Measurements from ENCODE around the gene SMIM28. TPM values are rescaled to one million over a fixed set of nuclear protein-coding genes. Genes with fewer than 3 reads are reported as not detected.

The SMIM28 gene
- total RNA-seq, 2 donors from 2014 or later, result not detected

GRCh38 chr6:138334963-138335362, 42.7 kb upstream of the SMIM28 start:
- Histone ChIP-seq H3K4me1 (no peaks in the 10 kb centered on the region), H3K27ac (no peak overlapping the region), H3K9me3 (no peaks in the 10 kb centered on the region), H3K36me3 (no peaks in the 10 kb centered on the region), H3K4me3 (no peak overlapping the region), H3K27me3 (no peaks in the 10 kb centered on the region)
- TF ChIP-seq CTCF (IDR thresholded peaks at IDR 0.05), result no peak
- DNase-seq (ENCODE audit: low spot score), result no peak

- no peak for TF ChIP-seq CTCF (IDR thresholded peaks at IDR 0.05)
- H3K9me3 ChIP-seq, result no peaks in the 10 kb centered on the region
- no peaks in the 10 kb centered on the region for H3K36me3 ChIP-seq
- H3K4me3 ChIP-seq, result no peak overlapping the region
- DNase-seq (ENCODE audit: low spot score), result no peak
- no peaks in the 10 kb centered on the region for H3K27me3 ChIP-seq
- H3K4me1 ChIP-seq, result no peaks in the 10 kb centered on the region
- no peak overlapping the region for H3K27ac ChIP-seq
These were observed 41.5 kb upstream of the SMIM28 start for GRCh38 chr6:138336221-138336620.

- no peaks in the 10 kb centered on the region for H3K36me3 ChIP-seq
- H3K9me3 ChIP-seq, result no peaks in the 10 kb centered on the region
- DNase-seq (ENCODE audit: low spot score), result no peak
- TF ChIP-seq CTCF (IDR thresholded peaks at IDR 0.05), result no peak
- no peaks in the 10 kb centered on the region for H3K4me1 ChIP-seq
- H3K27me3 ChIP-seq, result no peaks in the 10 kb centered on the region
- H3K4me3 ChIP-seq, result no peak overlapping the region
- H3K27ac ChIP-seq, result no peak overlapping the region
These were observed 40.6 kb upstream of the SMIM28 start for GRCh38 chr6:138337076-138337475.

- H3K27me3 ChIP-seq, result no peaks in the 10 kb centered on the region
- no peak for DNase-seq (ENCODE audit: low spot score)
- no peak overlapping the region for H3K27ac ChIP-seq
- H3K4me3 ChIP-seq, result no peak overlapping the region
- no peak for TF ChIP-seq CTCF (IDR thresholded peaks at IDR 0.05)
- H3K9me3 ChIP-seq, result no peaks in the 10 kb centered on the region
- H3K36me3 ChIP-seq, result no peaks in the 10 kb centered on the region
- H3K4me1 ChIP-seq, result no peaks in the 10 kb centered on the region
These were observed 38.7 kb upstream of the SMIM28 start for GRCh38 chr6:138339024-138339423.

GRCh38 chr6:138341176-138341575, 36.5 kb upstream of the SMIM28 start:
- Histone ChIP-seq H3K27ac (no peak overlapping the region), H3K4me1 (no peaks in the 10 kb centered on the region), H3K9me3 (no peaks in the 10 kb centered on the region), H3K27me3 (no peaks in the 10 kb centered on the region), H3K36me3 (no peaks in the 10 kb centered on the region), H3K4me3 (no peak overlapping the region)
- DNase-seq (ENCODE audit: low spot score), result no peak
- TF ChIP-seq CTCF (IDR thresholded peaks at IDR 0.05), result no peak

GRCh38 chr6:138343112-138343511, 34.6 kb upstream of the SMIM28 start:
- DNase-seq (ENCODE audit: low spot score), result no peak
- no peak for TF ChIP-seq CTCF (IDR thresholded peaks at IDR 0.05)

More at GRCh38 chr6:138343112-138343511, 34.6 kb upstream of the SMIM28 start:
- Histone ChIP-seq H3K4me3 (no peak overlapping the region), H3K27me3 (no peaks in the 10 kb centered on the region), H3K9me3 (no peaks in the 10 kb centered on the region), H3K36me3 (no peaks in the 10 kb centered on the region), H3K27ac (no peak overlapping the region), H3K4me1 (no peaks in the 10 kb centered on the region)
